AG09309 (cell line): Measurements from ENCODE around the gene ITPR2.
"Not testable (repeated sequence)": the region's sequence is repeated elsewhere in the genome, so short reads cannot be mapped to it uniquely, and the experiment has no call there.

ENCODE experiments used
- DNase-seq: peaks from one replicate; pipeline ENCODE4 v3.0.0-alpha.2; 2010; ENCODE audit warnings: low read depth
- H3K4me3 ChIP-seq: 2 replicates; pipeline ENCODE4 v1.5.1; 2011; ENCODE audit warnings: mild to moderate bottlenecking, low read depth, low read length, moderate library complexity; ENCODE audit not compliant: control insufficient read depth
- TF ChIP-seq, protein P1 (sequence below): IDR thresholded peaks from 2 replicates; pipeline ENCODE4 v1.5.1; 2011; ENCODE audit warnings: mild to moderate bottlenecking, low read depth, low read length, inconsistent platforms; ENCODE audit not compliant: insufficient read depth, control insufficient read depth; ENCODE audit errors: missing control alignments

Gene ITPR2

DNA sequence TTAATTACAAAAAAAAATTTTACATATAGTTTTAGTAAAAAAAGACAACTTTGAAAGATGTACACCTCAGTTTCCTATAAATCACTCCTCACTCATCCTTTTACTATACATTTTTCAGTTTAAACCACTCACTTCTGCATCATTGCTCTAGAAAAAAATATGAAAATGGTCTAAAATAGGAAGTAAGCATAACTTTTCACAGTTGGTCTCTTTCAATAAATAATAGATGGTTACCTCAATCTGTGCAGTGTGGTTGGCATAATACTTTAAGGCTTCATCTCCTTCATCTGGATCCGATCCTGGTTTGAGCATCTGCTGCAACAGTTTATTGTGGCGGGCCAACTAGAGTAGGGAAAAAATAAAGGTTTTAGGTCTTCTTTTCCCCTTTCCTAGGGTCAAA is 389.7 kb downstream of the ITPR2 start:
- no peak overlapping the region for H3K4me3 ChIP-seq
- DNase-seq, result no peak
- TF ChIP-seq, protein P1, sequence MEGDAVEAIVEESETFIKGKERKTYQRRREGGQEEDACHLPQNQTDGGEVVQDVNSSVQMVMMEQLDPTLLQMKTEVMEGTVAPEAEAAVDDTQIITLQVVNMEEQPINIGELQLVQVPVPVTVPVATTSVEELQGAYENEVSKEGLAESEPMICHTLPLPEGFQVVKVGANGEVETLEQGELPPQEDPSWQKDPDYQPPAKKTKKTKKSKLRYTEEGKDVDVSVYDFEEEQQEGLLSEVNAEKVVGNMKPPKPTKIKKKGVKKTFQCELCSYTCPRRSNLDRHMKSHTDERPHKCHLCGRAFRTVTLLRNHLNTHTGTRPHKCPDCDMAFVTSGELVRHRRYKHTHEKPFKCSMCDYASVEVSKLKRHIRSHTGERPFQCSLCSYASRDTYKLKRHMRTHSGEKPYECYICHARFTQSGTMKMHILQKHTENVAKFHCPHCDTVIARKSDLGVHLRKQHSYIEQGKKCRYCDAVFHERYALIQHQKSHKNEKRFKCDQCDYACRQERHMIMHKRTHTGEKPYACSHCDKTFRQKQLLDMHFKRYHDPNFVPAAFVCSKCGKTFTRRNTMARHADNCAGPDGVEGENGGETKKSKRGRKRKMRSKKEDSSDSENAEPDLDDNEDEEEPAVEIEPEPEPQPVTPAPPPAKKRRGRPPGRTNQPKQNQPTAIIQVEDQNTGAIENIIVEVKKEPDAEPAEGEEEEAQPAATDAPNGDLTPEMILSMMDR, result no peak

DNA sequence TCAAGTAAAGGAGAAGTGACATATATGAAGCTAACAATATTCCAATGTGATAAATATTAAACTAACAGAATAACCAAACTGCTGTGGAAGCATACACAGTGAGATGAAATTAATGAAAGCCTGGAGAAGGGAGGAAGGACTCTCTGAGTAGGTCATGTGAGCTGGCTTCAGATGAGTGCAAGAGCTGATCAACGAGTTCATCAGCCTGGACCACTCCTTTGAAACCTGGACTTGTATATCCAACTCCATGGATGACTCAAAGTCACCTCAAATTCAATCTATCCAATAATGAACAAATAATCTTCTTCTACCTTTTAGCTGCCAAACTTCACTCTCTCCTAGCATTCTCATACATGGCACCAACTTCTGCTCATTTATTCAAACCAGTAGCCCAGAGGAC is 391.6 kb downstream of the ITPR2 start:
- DNase-seq, result no peak
- TF ChIP-seq, protein P1, result no peak
- no peak overlapping the region for H3K4me3 ChIP-seq

DNA sequence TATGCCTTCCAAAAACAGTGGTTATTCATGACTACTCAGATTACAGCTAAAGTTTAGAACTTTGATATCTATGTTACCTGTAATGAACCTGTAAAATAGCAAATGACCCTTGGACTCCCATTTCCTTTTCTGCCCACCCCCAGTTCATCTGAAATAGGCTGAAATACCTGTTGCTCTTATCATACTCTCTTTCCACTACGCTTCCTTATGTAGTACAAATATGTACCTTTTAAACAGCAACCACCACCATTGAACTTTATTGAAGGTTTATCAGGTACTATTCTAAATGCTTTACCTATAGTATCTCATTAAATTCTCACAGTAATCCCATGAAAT is 398.0 kb downstream of the ITPR2 start:
- no peak overlapping the region for H3K4me3 ChIP-seq
- no peak for DNase-seq
- TF ChIP-seq, protein P1, result no peak

DNA sequence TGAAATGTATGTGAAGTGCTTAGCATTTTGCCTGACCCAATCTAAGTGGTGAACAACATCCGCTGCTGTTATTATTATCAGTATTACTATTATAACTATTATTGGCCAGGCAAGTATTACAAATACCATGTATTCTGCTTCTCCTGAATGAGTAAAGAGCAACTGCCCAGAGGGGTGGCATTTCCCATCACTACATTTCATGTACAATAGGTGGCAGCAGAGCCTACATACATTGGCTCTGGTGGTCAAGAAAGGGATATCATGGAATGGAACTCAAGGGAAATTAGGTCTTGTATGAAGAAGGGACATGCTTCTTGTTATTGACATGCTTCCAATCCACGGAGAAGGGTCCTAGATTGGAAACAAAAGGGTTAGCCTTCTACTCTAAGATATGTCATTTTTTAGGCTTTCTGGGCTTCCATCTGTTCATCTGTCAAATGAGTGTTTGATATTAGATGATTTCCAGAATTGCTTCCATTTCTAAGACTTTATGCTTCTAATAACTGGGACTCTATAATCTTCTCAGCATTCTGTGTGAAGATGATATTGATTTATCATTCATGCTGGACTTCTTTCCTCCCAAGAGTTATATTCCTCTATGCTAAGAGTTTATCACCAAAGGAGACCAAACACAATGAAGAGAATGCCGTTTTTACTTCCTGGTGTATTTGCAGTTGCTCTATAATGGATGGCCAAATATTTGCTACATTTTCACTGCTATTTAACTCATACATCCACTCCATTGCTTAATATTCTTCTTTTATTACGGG is 398.5 kb downstream of the ITPR2 start:
- no peak overlapping the region for H3K4me3 ChIP-seq
- TF ChIP-seq, protein P1, result peak; percentile 88
- peak; percentile 14 for DNase-seq

DNA sequence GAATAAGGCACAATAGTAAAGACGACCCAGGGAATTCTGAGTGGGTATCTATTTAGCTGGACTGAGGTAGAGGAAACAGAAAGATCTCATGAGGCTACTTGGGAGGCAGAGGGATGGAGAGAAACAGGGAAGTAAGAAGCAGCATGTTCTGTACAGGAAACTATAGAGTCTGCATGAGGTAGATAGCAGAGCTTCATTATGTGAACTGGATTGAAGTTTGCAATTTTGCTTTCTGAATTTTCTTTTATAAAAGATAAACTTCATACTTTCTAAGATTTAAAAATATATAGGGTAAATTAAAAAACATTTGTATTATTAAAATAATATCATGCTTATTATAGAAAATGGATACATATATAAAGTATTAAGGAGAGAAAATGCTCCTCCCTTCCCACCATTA is 399.3 kb downstream of the ITPR2 start:
- not testable (repeated sequence) for DNase-seq

DNA sequence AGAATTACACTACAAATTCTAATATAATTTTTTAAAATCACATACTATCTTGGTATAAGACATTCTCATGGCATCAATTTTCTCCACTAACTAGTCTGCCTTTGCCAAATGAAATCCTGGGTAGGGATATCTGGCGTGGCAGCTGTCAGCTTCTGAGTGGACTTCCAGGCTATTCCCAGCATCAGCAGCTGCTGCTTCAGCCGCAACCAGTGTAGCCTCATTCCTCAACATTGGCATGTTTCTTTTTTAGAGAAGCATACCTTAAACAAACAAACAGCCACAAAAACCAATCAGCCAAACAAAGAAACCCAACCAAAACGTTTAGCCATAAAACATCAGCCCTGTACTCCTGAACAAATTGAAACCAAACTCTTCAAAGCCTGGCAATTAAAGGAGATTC is 401.8 kb downstream of the ITPR2 start:
- no peak for DNase-seq
- TF ChIP-seq, protein P1, result no peak
- no peak overlapping the region for H3K4me3 ChIP-seq

More for the DNA sequence above, 399.3 kb downstream of the ITPR2 start:
- not testable (repeated sequence) for H3K4me3 ChIP-seq

DNA sequence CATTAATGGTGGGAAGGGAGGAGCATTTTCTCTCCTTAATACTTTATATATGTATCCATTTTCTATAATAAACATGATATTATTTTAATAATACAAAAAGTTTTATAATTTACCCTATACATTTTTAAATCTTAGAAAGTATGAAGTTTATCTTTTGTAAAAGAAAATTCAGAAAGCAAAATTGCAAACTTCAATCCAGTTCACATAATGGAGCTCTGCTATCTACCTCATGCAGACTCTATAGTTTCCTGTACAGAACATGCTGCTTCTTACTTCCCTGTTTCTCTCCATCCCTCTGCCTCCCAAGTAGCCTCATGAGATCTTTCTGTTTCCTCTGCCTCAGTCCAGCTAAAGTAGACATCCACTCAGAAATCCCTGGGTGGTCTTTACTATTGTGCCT is 402.4 kb downstream of the ITPR2 start:
- not testable (repeated sequence) for H3K4me3 ChIP-seq, DNase-seq
